HFFc6 (cell line): ENCODE measurements around the gene FAM13C. TPM values are rescaled to one million over a fixed set of nuclear protein-coding genes. Genes with fewer than 3 reads are reported as not detected.

ENCODE experiments used
- DNase-seq: peaks from one replicate; pipeline ENCODE4 v3.0.0-alpha.2; 2018
- H3K27ac Mint-ChIP-seq: 2 replicates; pipeline ENCODE4 v1.8.0; 2020; ENCODE audit warnings: mild to moderate bottlenecking, mixed read lengths
- H3K27me3 Mint-ChIP-seq: 2 replicates; pipeline ENCODE4 v1.8.0; 2021; ENCODE audit warnings: mild to moderate bottlenecking, moderate library complexity, mixed read lengths; ENCODE audit not compliant: insufficient read depth
- H3K36me3 Mint-ChIP-seq: 2 replicates; pipeline ENCODE4 v1.8.0; 2021; ENCODE audit warnings: low read depth, mixed read lengths
- H3K4me1 Mint-ChIP-seq: 2 replicates; pipeline ENCODE4 v1.8.0; 2020; ENCODE audit warnings: low read depth, mixed read lengths
- H3K4me3 Mint-ChIP-seq: 2 replicates; pipeline ENCODE4 v1.8.0; 2020; ENCODE audit warnings: mild to moderate bottlenecking, moderate library complexity, mixed read lengths
- H3K9me3 Mint-ChIP-seq: 2 replicates; pipeline ENCODE4 v1.8.0; 2020; ENCODE audit warnings: mild to moderate bottlenecking, mixed read lengths
- CTCF ChIP-seq: fragments of 200-600 bp; sonication (generic); IDR thresholded peaks from 2 replicates; pipeline ENCODE4 v1.5.0; 2021; ENCODE audit warnings: antibody characterized with exemption, mild to moderate bottlenecking
- total RNA-seq, 6 experiments: library from RNA; stranded (reverse); fragmentation: NEBNext Ultra II Directional; extraction: Animal tissue kit (Norgen Biotek cat#: 25700); gene quantifications; 2 replicates in 1 of 6; 3 replicates in 5 of 6; pipeline ENCODE4 v1.2.3, GENCODE V29; 2021

FAM13C gene
- total RNA-seq, 6 experiments from 2014 or later, result not detected

GRCh38 chr10:59268460-59268859, 93.9 kb downstream of the FAM13C start:
- H3K27ac Mint-ChIP-seq, result no peak overlapping the region
- no peak for TF ChIP-seq CTCF
- no peaks in the 10 kb centered on the region; the same call in 1 of the 2 replicates for H3K27me3 Mint-ChIP-seq

DNA sequence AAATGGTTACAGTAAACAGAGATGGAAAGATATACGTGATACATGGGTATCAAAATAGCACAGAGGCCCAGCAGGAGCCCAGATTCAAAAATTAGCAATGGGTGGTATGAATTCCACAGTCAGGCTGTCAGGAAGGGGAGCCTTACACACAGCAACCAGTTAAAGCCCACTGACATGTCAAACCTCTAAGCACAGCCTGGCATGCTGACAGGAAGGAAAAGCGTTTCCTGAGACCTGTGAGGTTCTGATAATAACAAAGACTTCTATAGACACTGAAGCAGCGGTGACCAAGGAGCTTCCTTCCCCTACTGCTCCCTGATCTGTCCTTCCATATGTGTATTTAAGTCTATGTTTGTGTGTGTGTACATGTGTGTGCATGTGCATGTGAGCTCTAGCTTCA, 96.0 kb downstream of the FAM13C start:
- no peak overlapping the region for H3K4me3 Mint-ChIP-seq
- no peak for TF ChIP-seq CTCF
- H3K27me3 Mint-ChIP-seq, result no peaks in the 10 kb centered on the region; the same call in 1 of the 2 replicates
- DNase-seq, result no peak
- peaks cover 6% of the 10 kb centered on the region; the same call in 1 of the 2 replicates for H3K9me3 Mint-ChIP-seq
- H3K27ac Mint-ChIP-seq, result no peak overlapping the region
- no peaks in the 10 kb centered on the region for H3K4me1 Mint-ChIP-seq
- H3K36me3 Mint-ChIP-seq, result no peaks in the 10 kb centered on the region

More at GRCh38 chr10:59268460-59268859, 93.9 kb downstream of the FAM13C start:
- Mint-ChIP-seq H3K36me3 (no peaks in the 10 kb centered on the region), H3K9me3 (peaks cover 8% of the 10 kb centered on the region), H3K4me3 (no peak overlapping the region), H3K4me1 (no peaks in the 10 kb centered on the region)
- no peak for DNase-seq

DNA sequence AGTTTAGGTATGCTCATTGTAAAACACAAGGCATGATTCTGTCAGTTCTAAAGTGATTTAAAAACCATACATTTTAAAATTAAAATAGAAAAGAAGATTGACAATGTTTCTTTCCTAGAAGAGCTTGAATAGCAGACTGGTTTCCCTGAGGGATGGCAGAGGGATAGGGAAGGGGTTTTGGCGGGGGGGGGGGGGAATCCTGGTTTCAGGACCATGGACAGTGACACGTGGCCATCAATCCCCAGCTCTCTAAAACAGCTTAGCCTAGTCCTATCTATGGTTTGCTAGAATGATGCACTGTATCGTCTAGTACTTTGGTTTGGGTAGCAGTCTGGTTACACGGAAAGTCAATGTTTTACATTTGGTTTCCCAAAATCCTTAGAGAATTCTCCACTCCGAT, 97.2 kb downstream of the FAM13C start:
- peaks cover 4% of the 10 kb centered on the region; the same call in 1 of the 2 replicates for H3K9me3 Mint-ChIP-seq
- no peaks in the 10 kb centered on the region for H3K36me3 Mint-ChIP-seq
- H3K4me1 Mint-ChIP-seq, result no peaks in the 10 kb centered on the region
- TF ChIP-seq CTCF, result no peak
- no peak overlapping the region for H3K4me3 Mint-ChIP-seq
- DNase-seq, result no peak
- no peak overlapping the region for H3K27ac Mint-ChIP-seq
- H3K27me3 Mint-ChIP-seq, result no peaks in the 10 kb centered on the region; the same call in 1 of the 2 replicates

DNA sequence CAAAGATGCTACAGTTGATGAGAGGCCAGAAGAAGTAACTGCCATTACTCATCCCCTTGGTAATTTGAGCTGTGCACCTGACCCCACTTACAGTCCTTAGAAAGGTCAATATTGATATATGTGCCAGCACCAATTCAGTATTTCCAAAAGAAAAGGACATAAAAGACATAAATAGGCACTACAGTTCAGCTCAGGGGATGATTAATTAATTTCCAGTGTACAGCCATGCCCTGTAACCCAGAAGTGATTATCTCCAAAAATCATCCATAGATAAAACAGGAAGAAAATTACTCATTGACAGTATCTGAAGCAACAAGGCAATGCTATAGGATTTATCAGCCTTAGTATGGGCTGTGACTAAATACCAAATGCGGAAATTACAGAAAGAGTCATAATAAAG, 103.5 kb downstream of the FAM13C start:
- no peak for TF ChIP-seq CTCF
- peaks cover 1% of the 10 kb centered on the region; the same call in 1 of the 2 replicates for H3K27me3 Mint-ChIP-seq
- H3K4me1 Mint-ChIP-seq, result no peaks in the 10 kb centered on the region
- no peak overlapping the region for H3K4me3 Mint-ChIP-seq
- H3K27ac Mint-ChIP-seq, result no peak overlapping the region
- DNase-seq, result no peak
- H3K9me3 Mint-ChIP-seq, result no peaks in the 10 kb centered on the region
- no peaks in the 10 kb centered on the region for H3K36me3 Mint-ChIP-seq

DNA sequence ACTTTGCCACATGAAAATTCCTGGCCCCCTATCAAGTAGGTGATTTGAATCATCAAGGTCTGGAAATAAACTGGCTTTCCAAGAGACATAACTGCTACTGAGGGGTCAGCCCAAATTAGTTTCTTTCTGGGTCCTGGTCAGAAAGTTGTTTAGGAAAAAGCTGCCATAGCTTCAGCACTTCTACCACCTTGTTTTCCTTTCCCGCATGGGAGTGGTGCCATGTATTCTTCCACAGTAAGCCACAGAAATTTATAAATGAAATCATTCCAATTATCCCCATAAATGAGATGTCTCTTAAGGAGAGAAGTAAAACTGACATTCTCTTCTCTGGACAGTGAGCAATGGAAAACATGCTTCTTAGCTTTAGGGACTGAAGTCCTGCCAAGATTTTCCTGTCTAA, 105.1 kb downstream of the FAM13C start:
- no peak overlapping the region for H3K27ac Mint-ChIP-seq
- no peak for TF ChIP-seq CTCF
- H3K36me3 Mint-ChIP-seq, result no peaks in the 10 kb centered on the region
- no peaks in the 10 kb centered on the region for H3K9me3 Mint-ChIP-seq
- peaks cover 1% of the 10 kb centered on the region; the same call in 1 of the 2 replicates for H3K27me3 Mint-ChIP-seq
- no peaks in the 10 kb centered on the region for H3K4me1 Mint-ChIP-seq
- H3K4me3 Mint-ChIP-seq, result no peak overlapping the region
- DNase-seq, result no peak

DNA sequence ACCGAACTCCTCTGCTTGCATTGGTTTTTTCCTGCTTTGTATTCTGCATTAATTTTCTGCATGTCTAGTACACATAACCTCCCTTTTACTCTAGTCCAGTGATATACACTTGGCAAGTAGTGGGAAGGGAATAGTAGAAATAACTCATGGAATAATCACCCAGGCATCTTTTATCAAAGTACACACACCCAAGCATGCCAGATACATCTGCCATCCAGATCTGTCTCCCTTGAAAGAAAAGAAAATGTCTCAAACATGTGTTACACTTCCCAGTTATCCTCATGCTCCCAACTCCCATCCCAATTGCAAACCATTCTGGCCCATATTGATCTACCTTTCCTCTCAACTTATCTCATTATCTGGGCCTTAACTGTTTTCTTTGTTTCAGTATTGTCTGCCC, 106.9 kb downstream of the FAM13C start:
- Mint-ChIP-seq H3K4me3 (no peak overlapping the region), H3K27me3 (peaks cover 1% of the 10 kb centered on the region; the same call in 1 of the 2 replicates), H3K9me3 (no peaks in the 10 kb centered on the region), H3K4me1 (no peaks in the 10 kb centered on the region), H3K36me3 (no peaks in the 10 kb centered on the region), H3K27ac (no peak overlapping the region)
- TF ChIP-seq CTCF, result no peak
- no peak for DNase-seq
